Measurements from ENCODE around the gene SLIT3. TPM values are rescaled to one million over a fixed set of nuclear protein-coding genes. Genes with fewer than 3 reads are reported as not detected.

The SLIT3 gene
- total RNA-seq, 4 donors from 2014 or later, result 46.3 to 89.0 (median 68.0) TPM

- ATAC-seq (ENCODE audit: low FRiP score) (no peak), DNase-seq (ENCODE audit: low spot score) (no peak)
- TF ChIP-seq, protein P1, sequence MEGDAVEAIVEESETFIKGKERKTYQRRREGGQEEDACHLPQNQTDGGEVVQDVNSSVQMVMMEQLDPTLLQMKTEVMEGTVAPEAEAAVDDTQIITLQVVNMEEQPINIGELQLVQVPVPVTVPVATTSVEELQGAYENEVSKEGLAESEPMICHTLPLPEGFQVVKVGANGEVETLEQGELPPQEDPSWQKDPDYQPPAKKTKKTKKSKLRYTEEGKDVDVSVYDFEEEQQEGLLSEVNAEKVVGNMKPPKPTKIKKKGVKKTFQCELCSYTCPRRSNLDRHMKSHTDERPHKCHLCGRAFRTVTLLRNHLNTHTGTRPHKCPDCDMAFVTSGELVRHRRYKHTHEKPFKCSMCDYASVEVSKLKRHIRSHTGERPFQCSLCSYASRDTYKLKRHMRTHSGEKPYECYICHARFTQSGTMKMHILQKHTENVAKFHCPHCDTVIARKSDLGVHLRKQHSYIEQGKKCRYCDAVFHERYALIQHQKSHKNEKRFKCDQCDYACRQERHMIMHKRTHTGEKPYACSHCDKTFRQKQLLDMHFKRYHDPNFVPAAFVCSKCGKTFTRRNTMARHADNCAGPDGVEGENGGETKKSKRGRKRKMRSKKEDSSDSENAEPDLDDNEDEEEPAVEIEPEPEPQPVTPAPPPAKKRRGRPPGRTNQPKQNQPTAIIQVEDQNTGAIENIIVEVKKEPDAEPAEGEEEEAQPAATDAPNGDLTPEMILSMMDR (IDR thresholded peaks at IDR 0.05), result no peak
Measured at GRCh38 chr5:168807287-168807686, 493.7 kb downstream of the SLIT3 start.

DNA sequence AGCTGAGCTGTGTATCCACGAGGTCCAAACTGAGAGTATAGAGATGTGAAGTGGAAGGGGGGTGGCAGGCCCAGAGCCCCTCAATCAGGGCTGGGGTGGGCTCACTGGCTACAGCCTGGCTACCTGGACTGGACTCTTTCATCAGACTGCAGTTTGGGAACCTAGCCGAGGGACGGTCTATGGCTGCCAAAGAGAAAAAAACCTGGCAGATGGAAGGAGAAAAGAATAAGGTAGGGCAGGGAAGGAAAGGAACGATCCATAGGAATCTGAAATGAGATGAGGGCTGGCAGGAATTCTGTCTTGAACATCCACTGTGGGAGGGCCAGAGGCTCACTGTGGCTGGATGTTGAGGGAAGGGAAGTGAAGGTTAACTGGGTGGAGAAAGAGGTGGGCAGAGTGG, 497.4 kb downstream of the SLIT3 start:
- ATAC-seq (ENCODE audit: low FRiP score) (no peak), DNase-seq (ENCODE audit: low spot score) (no peak)
- TF ChIP-seq, protein P1 (IDR thresholded peaks at IDR 0.05), result no peak

DNA sequence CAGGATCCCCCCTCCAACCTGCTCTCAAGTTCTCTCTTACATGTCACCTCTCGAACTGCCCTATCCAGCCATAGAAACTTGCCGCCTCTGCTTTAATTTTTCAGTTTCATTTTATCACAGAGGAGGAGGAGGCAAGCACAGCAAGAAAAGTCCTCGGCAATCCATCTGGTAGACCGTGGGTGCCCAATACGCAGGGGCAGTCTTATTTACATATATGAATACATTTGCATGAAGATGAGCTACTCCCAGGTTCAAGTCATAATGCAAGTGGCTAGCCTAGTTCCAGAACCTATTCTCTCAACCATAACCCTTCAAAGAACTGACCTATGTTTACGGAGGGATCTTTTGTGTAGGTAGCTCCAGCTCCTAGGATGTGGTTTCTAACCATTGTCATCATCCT, 498.6 kb downstream of the SLIT3 start:
- DNase-seq (ENCODE audit: low spot score) (no peak), ATAC-seq (ENCODE audit: low FRiP score) (no peak)
- TF ChIP-seq, protein P1 (IDR thresholded peaks at IDR 0.05), result no peak

DNA sequence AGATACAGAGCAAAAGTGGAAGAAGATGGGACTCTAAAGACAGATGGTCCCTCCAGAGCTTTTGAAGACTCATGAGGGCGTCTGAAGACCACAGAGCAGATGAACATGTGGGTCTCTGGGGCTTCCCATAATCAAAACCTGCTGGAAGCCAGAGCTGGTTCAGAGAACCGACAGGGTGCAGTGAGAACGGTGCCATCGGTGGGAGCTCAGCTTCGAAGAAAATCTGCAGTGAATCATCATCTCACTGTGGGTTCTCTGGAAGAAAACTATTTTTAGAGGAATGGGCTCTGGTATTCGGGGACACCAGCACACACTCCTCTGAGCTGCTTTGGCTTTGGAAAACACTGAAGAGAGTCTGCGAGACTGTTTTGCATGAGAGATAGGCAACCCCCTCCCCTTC, 499.4 kb downstream of the SLIT3 start:
- no peak for DNase-seq (ENCODE audit: low spot score)
- TF ChIP-seq, protein P1 (IDR thresholded peaks at IDR 0.05), result no peak
- no peak for ATAC-seq (ENCODE audit: low FRiP score)

- DNase-seq (ENCODE audit: low spot score), result no peak
- TF ChIP-seq, protein P1 (IDR thresholded peaks at IDR 0.05), result no peak
- no peak for ATAC-seq (ENCODE audit: low FRiP score)
Measured at GRCh38 chr5:168800701-168801100, 500.2 kb downstream of the SLIT3 start.

GRCh38 chr5:168798065-168799023, 502.6 kb downstream of the SLIT3 start:
- DNase-seq (ENCODE audit: low spot score) (no peak), ATAC-seq (ENCODE audit: low FRiP score) (no peak)
- TF ChIP-seq, protein P1 (IDR thresholded peaks at IDR 0.05), result no peak

Measured in omental fat pad (tissue), 4 donors.